ENCODE measurements around the gene QPCTL.

Gene QPCTL

GRCh38 chr19:45692187-45693105, at the start of gene QPCTL:
QPCTL (plus strand) TSS chr19:45692666; CDS start chr19:45692704, 38 bp downstream.
- DNase-seq (ENCODE audit: low read depth in 2 of 2, low spot score in 1 of 2): peak; percentile 86 to 93

DNA sequence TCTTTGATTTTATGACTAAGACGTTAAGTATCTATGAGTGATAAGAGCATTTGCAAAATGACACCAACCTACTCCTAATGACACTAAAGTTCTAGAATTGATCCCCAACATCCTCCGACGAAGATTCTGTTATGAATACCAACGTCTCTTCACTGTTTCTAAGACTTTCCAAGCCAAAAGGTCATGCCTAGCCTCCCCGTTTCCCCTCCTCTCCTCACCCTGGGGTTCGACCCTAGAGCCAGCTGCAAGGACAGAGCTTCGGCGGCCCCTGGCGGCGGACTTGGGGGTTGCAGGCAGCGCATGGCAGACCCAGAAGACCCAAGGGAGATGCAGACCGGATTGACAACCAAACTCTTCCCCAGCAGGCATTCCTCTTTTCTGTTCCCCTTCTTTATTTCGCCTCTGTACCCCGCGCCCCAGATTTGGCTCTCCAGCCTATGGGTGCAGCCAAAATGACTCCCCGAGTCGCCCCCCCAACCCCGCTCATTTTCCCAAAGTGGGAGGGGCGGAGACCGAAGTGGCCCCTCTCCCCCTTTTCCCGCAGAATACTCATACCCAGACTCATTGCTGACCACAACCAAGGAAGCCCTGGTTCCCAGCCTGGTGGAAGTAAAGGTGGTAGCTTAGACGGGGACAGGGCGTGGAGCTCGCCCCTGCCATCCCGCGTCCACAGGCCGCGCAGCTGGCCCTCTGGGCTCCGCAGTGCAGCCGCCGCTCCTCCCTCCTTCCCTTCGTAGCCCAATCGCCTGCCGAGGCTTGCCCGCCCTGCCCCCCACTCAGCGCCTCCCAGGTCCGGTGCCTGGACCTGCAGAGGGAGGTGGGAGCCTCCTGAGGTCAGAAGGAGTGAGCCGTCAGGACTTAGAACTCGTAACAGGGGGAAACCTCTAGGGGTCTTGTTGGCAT, 49.2 kb upstream of the QPCTL start:
- DNase-seq (ENCODE audit: low read depth in 2 of 2, low spot score in 1 of 2): peak; percentile 74 to 80

DNA sequence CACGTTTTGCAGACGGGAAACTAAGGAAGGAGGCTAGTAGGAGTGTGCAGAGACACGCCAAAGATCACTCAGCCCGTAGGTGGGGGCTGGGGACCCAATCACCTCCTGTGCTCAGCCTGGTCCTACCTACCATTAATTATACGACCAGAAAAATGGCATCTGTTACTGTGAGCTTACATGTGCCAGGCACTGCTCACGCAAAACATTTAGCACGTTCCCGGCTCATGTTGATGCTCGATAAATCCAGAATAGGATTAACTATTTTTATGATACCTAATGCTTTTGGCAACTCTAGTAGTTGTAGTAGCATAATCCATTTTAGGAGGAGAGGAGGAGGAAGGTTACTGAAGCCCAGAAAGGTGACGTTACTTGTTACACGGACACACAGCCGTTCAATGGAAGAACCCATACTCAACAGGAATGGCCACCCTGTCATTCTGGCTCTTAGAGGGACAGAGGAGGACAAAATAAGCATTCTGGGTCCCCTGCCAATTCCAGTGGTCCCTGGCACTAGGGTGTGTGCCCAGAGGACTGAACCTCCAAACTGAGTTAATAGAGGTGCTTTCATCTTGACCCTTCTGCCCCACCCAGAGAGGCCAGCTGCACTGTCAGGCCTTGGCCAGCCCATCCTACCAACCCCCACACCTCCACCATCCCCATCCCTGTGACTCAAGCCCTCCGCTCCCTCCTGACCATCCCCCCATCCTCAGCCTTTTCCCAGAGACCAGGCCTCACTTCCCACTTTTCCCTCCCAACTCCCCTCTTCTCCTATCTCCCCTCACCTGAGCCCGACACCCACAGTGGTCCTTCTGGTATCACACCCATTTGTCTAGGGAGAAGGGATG, 48.3 kb upstream of the QPCTL start:
- no peak for DNase-seq (ENCODE audit: low read depth in 2 of 2, low spot score in 1 of 2)

DNA sequence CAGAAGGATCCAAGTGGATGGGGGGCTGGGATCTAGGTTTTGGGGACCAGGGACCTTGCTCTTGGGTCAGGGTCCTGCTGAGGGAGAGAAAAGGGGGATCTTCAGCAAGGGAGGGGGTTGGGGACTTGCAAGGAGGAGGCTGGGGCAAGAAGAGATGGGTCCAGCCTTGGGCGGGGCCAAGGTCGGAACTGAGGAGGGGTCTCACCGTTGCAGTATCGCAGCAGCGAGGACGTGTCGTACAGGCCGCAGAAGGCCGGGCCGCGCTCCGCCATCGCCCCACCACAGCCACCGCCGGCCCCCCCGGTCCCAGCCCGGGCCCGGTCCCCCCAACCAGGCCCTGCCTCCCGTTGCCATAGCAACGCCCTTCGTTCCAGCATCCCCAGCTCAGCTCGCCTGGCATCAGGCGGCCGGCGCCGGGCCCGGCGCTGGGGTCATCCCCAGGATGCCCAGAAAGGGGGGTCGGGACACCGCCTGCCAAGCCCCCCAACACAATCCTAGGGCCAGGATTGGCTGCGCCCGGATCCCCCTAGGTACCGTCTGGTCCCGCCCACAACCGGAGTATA, 47.3 kb upstream of the QPCTL start:
- no peak for DNase-seq (ENCODE audit: low read depth in 2 of 2, low spot score in 1 of 2)

- DNase-seq (ENCODE audit: low read depth in 2 of 2, low spot score in 1 of 2): peak in 1 of 2 donors; percentile 46
These were observed 46.7 kb upstream of the QPCTL start for GRCh38 chr19:45645631-45646344.

- DNase-seq (ENCODE audit: low read depth in 2 of 2, low spot score in 1 of 2): no peak
These were observed 46.1 kb upstream of the QPCTL start for GRCh38 chr19:45646345-45646698.

DNA sequence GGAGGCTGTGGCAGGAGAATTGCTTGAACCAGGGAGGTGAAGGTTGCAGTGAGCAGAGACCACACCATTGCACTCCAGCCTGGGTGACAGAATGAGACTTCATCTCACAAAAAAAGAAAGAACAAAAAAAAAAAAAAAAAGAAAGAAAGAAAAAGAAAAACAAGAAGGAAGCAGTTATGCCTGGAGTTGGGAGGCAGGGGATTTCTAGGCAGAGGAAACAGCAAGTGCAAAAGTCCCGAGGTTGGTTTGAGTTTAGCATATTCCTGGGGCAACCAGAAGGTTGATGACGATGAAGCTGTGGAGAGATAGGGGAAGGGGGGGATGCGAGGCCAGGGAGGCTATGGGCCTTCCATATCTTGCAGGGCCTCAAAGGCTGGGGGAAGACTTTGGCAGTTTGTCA, 41.7 kb upstream of the QPCTL start:
- no peak for DNase-seq (ENCODE audit: low read depth in 2 of 2, low spot score in 1 of 2)

DNA sequence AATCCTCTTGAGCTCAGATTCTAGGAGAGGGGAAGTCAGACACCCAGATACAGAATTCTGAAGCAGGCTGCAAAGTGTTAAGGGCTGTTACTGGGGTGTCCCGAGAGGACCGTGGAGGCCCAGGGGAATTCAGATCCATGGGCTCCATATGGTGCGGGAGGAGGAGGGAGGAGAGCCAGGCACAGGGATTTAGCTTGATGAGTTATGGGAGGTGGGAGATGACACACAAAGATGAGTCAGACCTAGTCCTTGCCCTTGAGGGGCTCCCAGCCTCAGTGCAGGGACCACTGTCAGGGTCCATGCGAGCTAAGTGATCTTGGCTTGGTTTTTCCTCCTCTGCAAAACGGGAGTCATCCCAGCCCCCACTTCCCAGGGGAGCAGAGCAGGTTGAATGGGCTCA, 38.8 kb upstream of the QPCTL start:
- no peak for DNase-seq (ENCODE audit: low read depth in 2 of 2, low spot score in 1 of 2)

DNA sequence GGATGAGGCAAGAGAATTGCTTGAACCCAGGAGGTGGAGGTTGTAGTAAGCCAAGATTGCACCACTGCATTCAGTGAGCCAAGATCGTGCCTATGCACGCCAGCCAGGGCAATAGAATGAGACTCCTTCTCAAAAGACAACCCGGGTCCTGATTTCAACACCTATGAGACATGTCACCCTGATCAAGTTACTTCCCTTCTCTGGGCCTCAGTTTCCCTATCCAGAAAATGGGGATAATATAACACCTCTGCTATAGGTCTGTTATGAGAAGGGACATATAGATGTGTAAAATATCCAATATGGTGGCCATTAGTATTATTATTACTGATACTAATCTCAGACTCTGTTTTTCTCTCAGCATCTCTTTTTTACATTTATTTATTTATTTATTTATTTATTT, 37.4 kb upstream of the QPCTL start:
- no peak for DNase-seq (ENCODE audit: low read depth in 2 of 2, low spot score in 1 of 2)

GRCh38 chr19:45657520-45658167, 34.8 kb upstream of the QPCTL start:
- no peak for DNase-seq (ENCODE audit: low read depth in 2 of 2, low spot score in 1 of 2)

DNA sequence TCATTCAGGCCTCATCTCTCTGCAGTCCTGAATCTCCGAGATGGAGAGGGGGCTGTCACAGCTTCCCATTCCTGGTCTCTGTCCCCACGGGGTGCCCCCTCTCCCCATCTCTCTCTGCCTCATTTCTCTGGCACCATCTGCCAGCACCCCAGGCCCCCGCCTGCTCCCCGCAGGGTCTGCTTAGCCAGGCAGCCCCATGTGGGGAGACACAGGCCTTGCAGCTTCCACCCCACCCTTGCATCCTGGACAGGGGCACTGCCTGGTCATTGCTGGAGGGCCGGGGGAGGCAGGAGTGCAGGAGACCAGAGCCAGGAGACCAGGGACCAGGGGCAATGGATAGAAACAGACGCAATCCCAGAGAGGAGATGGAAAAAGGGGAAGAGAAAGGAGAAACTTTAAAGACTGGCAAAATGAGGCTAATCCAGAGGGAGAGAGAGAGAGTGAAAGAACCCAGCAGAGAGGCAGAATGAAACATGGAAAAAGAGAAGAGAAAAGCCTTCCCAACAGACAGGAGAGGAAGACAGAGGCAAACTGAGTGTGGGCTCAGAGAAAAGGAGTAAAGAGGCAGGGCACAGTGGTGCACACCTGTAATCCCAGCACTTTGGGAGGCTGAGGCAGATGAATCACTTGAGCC, 33.3 kb upstream of the QPCTL start:
- no peak for DNase-seq (ENCODE audit: low read depth in 2 of 2, low spot score in 1 of 2)

GRCh38 chr19:45660636-45661035, 31.8 kb upstream of the QPCTL start:
- DNase-seq (ENCODE audit: low read depth in 2 of 2, low spot score in 1 of 2): no peak

- no peak for DNase-seq (ENCODE audit: low read depth in 2 of 2, low spot score in 1 of 2)
These were observed 28.7 kb upstream of the QPCTL start for GRCh38 chr19:45663800-45664199.

DNA sequence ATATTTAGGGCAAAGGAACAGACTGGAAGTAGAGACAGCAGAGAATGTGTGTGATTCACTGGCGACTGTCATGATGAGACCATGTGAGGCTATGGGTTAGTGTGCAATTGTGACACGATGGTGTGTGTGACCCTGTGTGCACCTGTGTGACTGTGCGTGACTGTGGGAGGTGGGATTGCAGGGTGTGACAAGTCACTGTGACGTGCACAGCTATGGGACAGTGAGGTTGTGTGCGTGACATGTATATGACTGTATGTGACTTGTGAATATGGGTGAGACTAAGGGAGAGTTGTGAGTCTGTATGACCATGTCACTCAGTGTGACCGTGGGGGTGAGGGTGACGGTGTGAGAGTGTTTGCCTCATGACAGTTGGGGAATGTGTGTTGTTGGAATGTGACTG, 27.9 kb upstream of the QPCTL start:
- DNase-seq (ENCODE audit: low read depth in 2 of 2, low spot score in 1 of 2): no peak

- no peak for DNase-seq (ENCODE audit: low read depth in 2 of 2, low spot score in 1 of 2)
These were observed 24.7 kb upstream of the QPCTL start, which contains the start of gene GIPR for GRCh38 chr19:45667620-45668341. GIPR (plus strand) TSS chr19:45668221; CDS start chr19:45669521, 1,300 bp downstream.

DNA sequence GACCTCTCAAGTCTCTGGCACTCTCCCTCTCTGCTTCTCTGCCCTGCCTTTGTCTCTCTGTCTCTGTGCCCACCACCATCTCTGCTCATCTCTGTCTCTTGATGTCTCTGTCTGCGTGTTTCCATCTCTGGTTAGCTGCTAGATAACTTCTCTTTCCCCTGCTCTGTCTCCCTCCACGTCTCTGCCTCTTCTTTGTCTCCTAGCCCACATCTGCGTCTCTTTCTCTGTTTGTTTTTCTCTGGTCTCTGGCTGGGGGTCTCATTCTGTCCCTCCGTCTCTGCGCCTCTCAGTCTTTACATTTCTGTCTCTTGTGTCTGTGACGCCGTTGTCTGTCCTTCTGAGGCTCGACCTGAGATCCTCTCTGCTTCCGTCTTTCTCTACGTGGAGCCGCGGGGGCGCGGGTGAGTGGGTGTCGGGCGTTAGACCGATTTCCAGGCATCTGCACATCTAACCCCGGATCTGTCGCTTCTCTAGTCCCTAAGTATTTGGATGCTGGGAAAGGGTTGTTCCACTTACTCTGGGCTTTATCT, 24.1 kb upstream of the QPCTL start:
- DNase-seq (ENCODE audit: low read depth in 2 of 2, low spot score in 1 of 2): no peak

- DNase-seq (ENCODE audit: low read depth in 2 of 2, low spot score in 1 of 2): no peak
These were observed 21.6 kb upstream of the QPCTL start for GRCh38 chr19:45670670-45671453.

Measured in stimulated activated CD8-positive, alpha-beta memory T cell treated with anti-CD3 and anti-CD28 coated beads, Interleukin-4, amount 100 ng/mL, for 1 hour (primary cell).